Activated CD8-positive, alpha-beta memory T cell treated with anti-CD3 and anti-CD28 coated beads, Interleukin-2, amount 50 U/mL, for 4 hours (primary cell): ENCODE measurements around the gene P2RX1.
A peak's percentile ranks its signal among the peaks of the same experiment; 100 is the strongest.

Source experiments
- DNase-seq: peaks from one replicate; pipeline ENCODE4 v3.0.0-alpha.2; 2020

P2RX1 gene

GRCh38 chr17:3915995-3916696, at the start of gene P2RX1:
Gene P2RX1, minus strand, starts transcription at chr17:3916465. Its CDS starts 240 bp downstream, at chr17:3916225.
- no peak for DNase-seq

- peak; percentile 64 for DNase-seq
Observed at GRCh38 chr17:3965118-3965800, 49.0 kb upstream of the P2RX1 start.

GRCh38 chr17:3964203-3965117, 48.2 kb upstream of the P2RX1 start, which contains the start of gene ATP2A3:
Gene ATP2A3, minus strand, starts transcription at chr17:3964437. Its CDS starts 146 bp downstream, at chr17:3964291.
- DNase-seq: peak; percentile 72

- peak; percentile 64 for DNase-seq
Observed at GRCh38 chr17:3963237-3964201, 47.3 kb upstream of the P2RX1 start.

GRCh38 chr17:3962965-3963236, 46.6 kb upstream of the P2RX1 start:
- no peak for DNase-seq

- no peak for DNase-seq
Observed at GRCh38 chr17:3962217-3962964, 46.1 kb upstream of the P2RX1 start.

GRCh38 chr17:3961564-3962047, 45.3 kb upstream of the P2RX1 start:
- peak; percentile 40 for DNase-seq

- DNase-seq: no peak
Observed at GRCh38 chr17:3960764-3961163, 44.5 kb upstream of the P2RX1 start.

GRCh38 chr17:3959921-3960601, 43.8 kb upstream of the P2RX1 start:
- no peak for DNase-seq

- no peak for DNase-seq
Observed at GRCh38 chr17:3959295-3959899, 43.1 kb upstream of the P2RX1 start.

GRCh38 chr17:3957735-3958599, 41.7 kb upstream of the P2RX1 start:
- DNase-seq: no peak

- DNase-seq: no peak
Observed at GRCh38 chr17:3956983-3957382, 40.7 kb upstream of the P2RX1 start.

GRCh38 chr17:3956327-3956957, 40.2 kb upstream of the P2RX1 start:
- no peak for DNase-seq

GRCh38 chr17:3955673-3955988, 39.4 kb upstream of the P2RX1 start:
- DNase-seq: no peak

GRCh38 chr17:3954976-3955672, 38.9 kb upstream of the P2RX1 start:
- DNase-seq: no peak

- DNase-seq: no peak
Observed at GRCh38 chr17:3954086-3954485, 37.8 kb upstream of the P2RX1 start.

GRCh38 chr17:3953542-3953941, 37.3 kb upstream of the P2RX1 start:
- DNase-seq: no peak

GRCh38 chr17:3952186-3952585, 35.9 kb upstream of the P2RX1 start:
- no peak for DNase-seq
